Stomach (tissue), 4 donors: ENCODE results near the gene PCDHGC4.

Experiments
- EP300 ChIP-seq: sonication (generic); formaldehyde crosslinking; IDR thresholded peaks from one replicate; pipeline ENCODE4 v1.6.1; 2017; ENCODE audit warnings: antibody characterized with exemption
- POLR2A ChIP-seq, 4 donors: fragments of 450-650 bp; IDR thresholded peaks; one replicate each; pipeline ENCODE4 v1.6.1; 2016; ENCODE audit warnings: antibody characterized with exemption in 4 of 4, control low read depth in 2 of 4, mild to moderate bottlenecking in 1 of 4, moderate library complexity in 1 of 4
- POLR2AphosphoS5 ChIP-seq, 3 donors: sonication (generic); formaldehyde crosslinking; IDR thresholded peaks; one replicate each; pipeline ENCODE4 v1.6.1; 2016; ENCODE audit warnings: antibody characterized with exemption in 3 of 3
- TF ChIP-seq, protein P1 (sequence below), 7 experiments: fragments of 450-650 bp in 4 of 7; fragments of 200-600 bp in 3 of 7; sonication (generic) in 3 of 7; IDR thresholded peaks; one replicate each; pipeline ENCODE4 v1.5.1; 2016 to 2019; ENCODE audit warnings: antibody characterized with exemption in 7 of 7, control low read depth in 2 of 7, mild to moderate bottlenecking in 1 of 7

DNA sequence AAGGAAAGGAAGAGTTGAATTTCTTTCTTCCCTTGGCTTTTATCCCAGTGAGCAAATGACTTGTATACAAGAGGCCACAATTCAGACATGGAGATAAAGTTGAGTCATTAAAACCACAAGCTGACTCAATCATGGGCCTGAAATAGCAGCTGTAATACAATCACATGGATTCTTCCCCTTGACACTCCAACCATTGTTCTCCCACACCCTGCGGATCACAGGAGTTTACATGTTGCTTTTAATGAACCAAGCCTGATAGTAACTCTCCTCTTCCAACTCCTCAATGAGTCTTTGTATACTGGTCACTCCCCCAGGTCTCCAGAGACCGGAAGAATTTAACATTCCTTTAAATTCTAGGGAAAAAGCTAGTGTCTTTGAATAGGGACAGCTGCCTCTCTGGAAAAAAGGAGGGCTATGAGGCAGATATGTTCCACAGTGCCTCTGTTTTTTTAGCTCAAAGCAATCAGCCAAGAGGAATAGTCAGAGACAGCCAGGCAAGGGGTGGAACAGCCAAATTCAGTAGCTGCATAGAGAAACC, 36.5 kb downstream of the PCDHGC4 start:
- TF ChIP-seq POLR2A (IDR thresholded peaks at IDR 0.05) (no peak), POLR2AphosphoS5 (IDR thresholded peaks at IDR 0.05) (peak in 2 of 3 donors; percentile 60 to 81), EP300 (no peak)
- TF ChIP-seq, protein P1, sequence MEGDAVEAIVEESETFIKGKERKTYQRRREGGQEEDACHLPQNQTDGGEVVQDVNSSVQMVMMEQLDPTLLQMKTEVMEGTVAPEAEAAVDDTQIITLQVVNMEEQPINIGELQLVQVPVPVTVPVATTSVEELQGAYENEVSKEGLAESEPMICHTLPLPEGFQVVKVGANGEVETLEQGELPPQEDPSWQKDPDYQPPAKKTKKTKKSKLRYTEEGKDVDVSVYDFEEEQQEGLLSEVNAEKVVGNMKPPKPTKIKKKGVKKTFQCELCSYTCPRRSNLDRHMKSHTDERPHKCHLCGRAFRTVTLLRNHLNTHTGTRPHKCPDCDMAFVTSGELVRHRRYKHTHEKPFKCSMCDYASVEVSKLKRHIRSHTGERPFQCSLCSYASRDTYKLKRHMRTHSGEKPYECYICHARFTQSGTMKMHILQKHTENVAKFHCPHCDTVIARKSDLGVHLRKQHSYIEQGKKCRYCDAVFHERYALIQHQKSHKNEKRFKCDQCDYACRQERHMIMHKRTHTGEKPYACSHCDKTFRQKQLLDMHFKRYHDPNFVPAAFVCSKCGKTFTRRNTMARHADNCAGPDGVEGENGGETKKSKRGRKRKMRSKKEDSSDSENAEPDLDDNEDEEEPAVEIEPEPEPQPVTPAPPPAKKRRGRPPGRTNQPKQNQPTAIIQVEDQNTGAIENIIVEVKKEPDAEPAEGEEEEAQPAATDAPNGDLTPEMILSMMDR (IDR thresholded peaks at IDR 0.05), result no peak
